HG03575 (cell line): ENCODE data around the gene GPC6.
"Not testable (repeated sequence)": the region's sequence is repeated elsewhere in the genome, so short reads cannot be mapped to it uniquely, and the experiment has no call there.

ENCODE experiments used
- ATAC-seq: cut with Tn5 transposase; IDR thresholded peaks from one replicate; pipeline ENCODE4 v1.9.1; 2021; ENCODE audit not compliant: unreplicated experiment, insufficient number of reproducible peaks, low FRiP score; ENCODE audit errors: extremely low read depth

The GPC6 gene

GRCh38 chr13:94332359-94333096 is 1105.9 kb downstream of the GPC6 start:
- ATAC-seq: no peak

GRCh38 chr13:94333131-94333820 is 1106.7 kb downstream of the GPC6 start:
- no peak for ATAC-seq

GRCh38 chr13:94335761-94336526 is 1109.3 kb downstream of the GPC6 start:
- no peak for ATAC-seq

- ATAC-seq: no peak
Measured at GRCh38 chr13:94339116-94339687, 1112.6 kb downstream of the GPC6 start.

- ATAC-seq: no peak
Measured at GRCh38 chr13:94342436-94343242, 1116.0 kb downstream of the GPC6 start.

- ATAC-seq: no peak
Measured at GRCh38 chr13:94343243-94343585, 1116.6 kb downstream of the GPC6 start.

- not testable (repeated sequence) for ATAC-seq
Measured at GRCh38 chr13:94343687-94344086, 1117.1 kb downstream of the GPC6 start.

- ATAC-seq: no peak
Measured at GRCh38 chr13:94344126-94344818, 1117.7 kb downstream of the GPC6 start.

GRCh38 chr13:94345374-94346195 is 1119.0 kb downstream of the GPC6 start:
- ATAC-seq: no peak

- no peak for ATAC-seq
Measured at GRCh38 chr13:94346261-94347019, 1119.8 kb downstream of the GPC6 start.

GRCh38 chr13:94351292-94351990 is 1124.8 kb downstream of the GPC6 start:
- ATAC-seq: no peak

GRCh38 chr13:94352057-94352456 is 1125.5 kb downstream of the GPC6 start:
- no peak for ATAC-seq

- ATAC-seq: no peak
Measured at GRCh38 chr13:94353167-94353710, 1126.6 kb downstream of the GPC6 start.

- no peak for ATAC-seq
Measured at GRCh38 chr13:94359875-94360274, 1133.3 kb downstream of the GPC6 start.

GRCh38 chr13:94362411-94362909 is 1135.9 kb downstream of the GPC6 start:
- ATAC-seq: peak; percentile 93

- no peak for ATAC-seq
Measured at GRCh38 chr13:94366677-94367076, 1140.1 kb downstream of the GPC6 start.
